HEK293T (cell line): ENCODE data around the gene FBXW5.

Experiments
- CTCF ChIA-PET: fragments of 350-600 bp; formaldehyde crosslinking; extraction: SDS; loops from one replicate; lab custom pipeline; 2021; ENCODE audit warnings: antibody characterized with exemption, inconsistent platforms; lab: Yijun Ruan, JAX
- POLR2A ChIA-PET: fragments of 350-600 bp; formaldehyde crosslinking; extraction: SDS; loops from one replicate; lab custom pipeline; 2020; ENCODE audit warnings: antibody characterized with exemption, inconsistent platforms; lab: Yijun Ruan, JAX
- DNase-seq: peaks from one replicate; pipeline ENCODE4 v3.0.0; 2012; ENCODE audit warnings: mixed read lengths; ENCODE audit errors: extremely low spot score
- ARNT ChIP-seq: fragments of 450-650 bp; IDR thresholded peaks from 2 replicates; pipeline ENCODE4 v1.6.1; 2017; ENCODE audit warnings: mild to moderate bottlenecking
- BHLHE40 ChIP-seq: fragments of 450-650 bp; IDR thresholded peaks from 2 replicates; pipeline ENCODE4 v1.6.1; 2016; ENCODE audit warnings: mild to moderate bottlenecking, moderate library complexity, borderline replicate concordance
- CTBP1 ChIP-seq: fragments of 450-650 bp; IDR thresholded peaks from 2 replicates; pipeline ENCODE4 v1.6.1; 2016; ENCODE audit warnings: borderline replicate concordance
- ELF4 ChIP-seq: fragments of 450-650 bp; IDR thresholded peaks from 2 replicates; pipeline ENCODE4 v1.6.1; 2017; ENCODE audit warnings: antibody characterized with exemption
- FOXA1 ChIP-seq: fragments of 450-650 bp; IDR thresholded peaks from 2 replicates; pipeline ENCODE4 v1.6.1; 2016; ENCODE audit warnings: mild to moderate bottlenecking
- FOXK2 ChIP-seq: fragments of 450-650 bp; IDR thresholded peaks from 2 replicates; pipeline ENCODE4 v1.6.1; 2016; ENCODE audit warnings: mild to moderate bottlenecking
- FOXM1 ChIP-seq: fragments of 450-650 bp; IDR thresholded peaks from 2 replicates; pipeline ENCODE4 v1.6.1; 2017; ENCODE audit warnings: mild to moderate bottlenecking, borderline replicate concordance
- HDGF ChIP-seq: fragments of 450-650 bp; IDR thresholded peaks from 2 replicates; pipeline ENCODE4 v1.6.1; 2017; ENCODE audit warnings: antibody characterized with exemption, borderline replicate concordance
- L3MBTL2 ChIP-seq: fragments of 450-650 bp; conservative IDR thresholded peaks from 2 replicates; pipeline ENCODE4 v1.6.1; 2016; ENCODE audit warnings: mild to moderate bottlenecking
- LEF1 ChIP-seq: fragments of 450-650 bp; IDR thresholded peaks from 2 replicates; pipeline ENCODE4 v1.6.1; 2017; ENCODE audit warnings: mild to moderate bottlenecking, borderline replicate concordance
- NFRKB ChIP-seq: fragments of 450-650 bp; IDR thresholded peaks from 2 replicates; pipeline ENCODE4 v1.6.1; 2016; ENCODE audit warnings: mild to moderate bottlenecking, moderate library complexity
- PKNOX1 ChIP-seq: fragments of 450-650 bp; IDR thresholded peaks from 2 replicates; pipeline ENCODE4 v1.6.1; 2016
- SP1 ChIP-seq: fragments of 450-650 bp; IDR thresholded peaks from 2 replicates; pipeline ENCODE4 v1.6.1; 2017
- SUZ12 ChIP-seq: fragments of 450-650 bp; IDR thresholded peaks from 2 replicates; pipeline ENCODE4 v1.6.1; 2016; ENCODE audit warnings: mild to moderate bottlenecking
- TARDBP ChIP-seq: fragments of 450-650 bp; IDR thresholded peaks from 2 replicates; pipeline ENCODE4 v1.6.1; 2016
- ZNF384 ChIP-seq: fragments of 450-650 bp; IDR thresholded peaks from 2 replicates; pipeline ENCODE4 v1.6.1; 2016

The FBXW5 gene

GRCh38 chr9:136955943-136956335 lies 11.4 kb upstream of the FBXW5 start:
- no peak for DNase-seq
- CTCF ChIA-PET, result no interaction called here
- POLR2A ChIA-PET, result no interaction called here

GRCh38 chr9:136955202-136955942 lies 10.8 kb upstream of the FBXW5 start:
- CTCF ChIA-PET, result no interaction called here

More at GRCh38 chr9:136955943-136956335, 11.4 kb upstream of the FBXW5 start:
- TF ChIP-seq BHLHE40 (no peak), FOXK2 (no peak), HDGF (no peak), CTBP1 (no peak), SUZ12 (no peak), ELF4 (no peak), FOXA1 (no peak), NFRKB (no peak), ARNT (no peak), L3MBTL2 (no peak), ZNF384 (no peak), SP1 (no peak), FOXM1 (no peak), LEF1 (no peak), PKNOX1 (no peak)

GRCh38 chr9:136954270-136955083 lies 9.9 kb upstream of the FBXW5 start:
- ChIA-PET CTCF (no interaction called here), POLR2A (interaction anchor here (0.9 kb wide), 1 partner anchor 38 kb away, joined by 3 read pairs; the partner anchor contains the start of gene PAXX)
- TF ChIP-seq TARDBP (no peak), FOXM1 (no peak), HDGF (no peak), NFRKB (no peak), BHLHE40 (no peak), FOXA1 (no peak), ARNT (no peak), FOXK2 (no peak), ZNF384 (no peak), L3MBTL2 (no peak), PKNOX1 (no peak), LEF1 (no peak), CTBP1 (no peak), SP1 (no peak), ELF4 (no peak)
- DNase-seq, result no peak

More at GRCh38 chr9:136955202-136955942, 10.8 kb upstream of the FBXW5 start:
- no peak for TF ChIP-seq SUZ12
- no peak for TF ChIP-seq BHLHE40
- TF ChIP-seq TARDBP, result no peak
- TF ChIP-seq ELF4, result no peak
- no peak for TF ChIP-seq FOXK2
- TF ChIP-seq FOXM1, result no peak
- no peak for TF ChIP-seq PKNOX1
- TF ChIP-seq L3MBTL2, result no peak
- POLR2A ChIA-PET, result interaction anchor here (0.9 kb wide), 1 partner anchor 37 kb away, joined by 3 read pairs; the partner anchor contains the start of gene PAXX
- DNase-seq, result no peak

GRCh38 chr9:136953771-136954269 lies 9.3 kb upstream of the FBXW5 start:
- ChIA-PET POLR2A (no interaction called here), CTCF (no interaction called here)
- no peak for TF ChIP-seq CTBP1
- no peak for TF ChIP-seq FOXK2
- TF ChIP-seq BHLHE40, result no peak
- no peak for TF ChIP-seq ZNF384
- DNase-seq, result no peak

- no peak for DNase-seq
- CTCF ChIA-PET, result no interaction called here
- POLR2A ChIA-PET, result interaction anchor here (0.7 kb wide), 1 partner anchor 39 kb away, joined by 3 read pairs; no protein-coding TSS in a partner anchor
- TF ChIP-seq NFRKB, result no peak
- no peak for TF ChIP-seq FOXK2
- TF ChIP-seq SUZ12, result no peak
- TF ChIP-seq ELF4, result no peak
- TF ChIP-seq L3MBTL2, result no peak
- no peak for TF ChIP-seq ZNF384
- TF ChIP-seq BHLHE40, result no peak
- no peak for TF ChIP-seq LEF1
- no peak for TF ChIP-seq SP1
- no peak for TF ChIP-seq TARDBP
- TF ChIP-seq HDGF, result no peak
- no peak for TF ChIP-seq FOXM1
- TF ChIP-seq ARNT, result no peak
- no peak for TF ChIP-seq PKNOX1
- TF ChIP-seq FOXA1, result no peak
- no peak for TF ChIP-seq CTBP1
These were observed 8.6 kb upstream of the FBXW5 start for GRCh38 chr9:136952876-136953770.
